Right lobe of liver (tissue), 6 donors: ENCODE data around the gene ZP1. TPM values are rescaled to one million over a fixed set of nuclear protein-coding genes. Genes with fewer than 3 reads are reported as not detected.
"Not testable (repeated sequence)": the region's sequence is repeated elsewhere in the genome, so short reads cannot be mapped to it uniquely, and the experiment has no call there.

Experiments
- ATAC-seq, 4 donors: fragments of 200-7000 bp; cut with Tn5 transposase; one replicate each; pipeline ENCODE4 v1.9.1; 2020; ENCODE audit warnings: mild to moderate bottlenecking in 4 of 4, moderate library complexity in 4 of 4
- DNase-seq, 3 donors: peaks; one replicate each; pipeline ENCODE4 v3.0.0-alpha.2; 2020
- H3K27ac ChIP-seq, 3 donors: fragments of 200-600 bp; one replicate each; pipeline ENCODE4 v1.8.0; 2022
- H3K27me3 ChIP-seq, 2 donors: fragments of 200-600 bp; one replicate each; pipeline ENCODE4 v1.8.0; 2022
- H3K36me3 ChIP-seq, 4 donors: fragments of 200-600 bp; sonication (generic) in 1 of 4; one replicate each; pipeline versions ENCODE4 v1.5.1 to v1.8.0; 2017 to 2022; ENCODE audit warnings: control low read depth in 1 of 4
- H3K4me1 ChIP-seq, 4 donors: fragments of 200-600 bp; sonication (generic) in 1 of 4; one replicate each; pipeline versions ENCODE4 v1.5.1 to v1.8.0; 2017 to 2022; ENCODE audit warnings: control low read depth in 1 of 4
- H3K4me3 ChIP-seq, 3 donors: fragments of 200-600 bp; one replicate each; pipeline ENCODE4 v1.8.0; 2022
- H3K9me3 ChIP-seq, 4 donors: fragments of 200-600 bp; sonication (generic) in 1 of 4; one replicate each; pipeline versions ENCODE4 v1.5.1 to v1.8.0; 2017 to 2022; ENCODE audit warnings: control low read depth in 1 of 4
- CTCF ChIP-seq, 4 donors: fragments of 200-600 bp in 3 of 4; fragments of 450-650 bp in 1 of 4; IDR thresholded peaks; one replicate each; pipeline versions ENCODE4 v1.5.1 to v1.8.0; 2016 to 2022; ENCODE audit warnings: antibody characterized with exemption in 4 of 4, mild to moderate bottlenecking in 2 of 4
- POLR2A ChIP-seq: fragments of 450-650 bp; IDR thresholded peaks from one replicate; pipeline ENCODE4 v1.6.1; 2017; ENCODE audit warnings: antibody characterized with exemption, mild to moderate bottlenecking
- WGBS: methylation state at CpG from one replicate; pipeline ENCODE4 v1.1.6; 2018; ENCODE audit warnings: low coverage, low lambda C conversion rate; ENCODE audit not compliant: insufficient coverage; ENCODE audit errors: missing lambda C conversion rate; 5-methylcytosine and 5-hydroxymethylcytosine counted together
- intact Hi-C, 2 donors: fragments of 100-400 bp; cut with DNase I; formaldehyde crosslinking; loops; one replicate each; pipeline versions ENCODE4 v1.11.2 to v1.14.1; 2022
- long read RNA-seq: library from polyadenylated mRNA; unstranded; transcript quantifications from one replicate; pipeline ENCODE4 v2.0.0, GENCODE V29; 2019
- total RNA-seq, 6 experiments: library from RNA; depleted of rRNA in 2 of 6; stranded (reverse); fragments of >200 nt in 2 of 6; fragmentation: NEBNext Ultra II Directional in 3 of 6; extraction: Animal tissue kit (Norgen Biotek cat#: 25700) in 3 of 6; gene quantifications; one replicate each; pipeline versions ENCODE4 v1.1.0 to v1.2.4, GENCODE V29; 2016 to 2023
- donor health status: DM: no; HTN: yes; CAD: no.
- donor health status: DM: no; HTN: no; CAD: no.
- donor health status: DM: no; HTN: no; CAD: no.
- donor health status: DM: no; HTN: yes; CAD: no.
- donor health status: DM: no; HTN: yes; CAD: no.

ZP1 gene, protein sequence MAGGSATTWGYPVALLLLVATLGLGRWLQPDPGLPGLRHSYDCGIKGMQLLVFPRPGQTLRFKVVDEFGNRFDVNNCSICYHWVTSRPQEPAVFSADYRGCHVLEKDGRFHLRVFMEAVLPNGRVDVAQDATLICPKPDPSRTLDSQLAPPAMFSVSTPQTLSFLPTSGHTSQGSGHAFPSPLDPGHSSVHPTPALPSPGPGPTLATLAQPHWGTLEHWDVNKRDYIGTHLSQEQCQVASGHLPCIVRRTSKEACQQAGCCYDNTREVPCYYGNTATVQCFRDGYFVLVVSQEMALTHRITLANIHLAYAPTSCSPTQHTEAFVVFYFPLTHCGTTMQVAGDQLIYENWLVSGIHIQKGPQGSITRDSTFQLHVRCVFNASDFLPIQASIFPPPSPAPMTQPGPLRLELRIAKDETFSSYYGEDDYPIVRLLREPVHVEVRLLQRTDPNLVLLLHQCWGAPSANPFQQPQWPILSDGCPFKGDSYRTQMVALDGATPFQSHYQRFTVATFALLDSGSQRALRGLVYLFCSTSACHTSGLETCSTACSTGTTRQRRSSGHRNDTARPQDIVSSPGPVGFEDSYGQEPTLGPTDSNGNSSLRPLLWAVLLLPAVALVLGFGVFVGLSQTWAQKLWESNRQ
- not detected for total RNA-seq
- long read RNA-seq = 0 reads

- WGBS = 95% methylated on average over 2 of the region's 13 CpGs
- H3K4me1 ChIP-seq = peaks cover 0 to 9% (median 0%) of the 10 kb centered on the region in 4 donors
- no peak for ATAC-seq
- intact Hi-C loops = no loop called here
- H3K36me3 ChIP-seq = no peaks in the 10 kb centered on the region
- no peaks in the 10 kb centered on the region for H3K27me3 ChIP-seq
- H3K27ac ChIP-seq = no peak within 1 kb of the TSS
- DNase-seq = no peak
- TF ChIP-seq CTCF (IDR thresholded peaks at IDR 0.05) (no peak), POLR2A (no peak)
- no peak within 1 kb of the TSS for H3K4me3 ChIP-seq
- H3K9me3 ChIP-seq = no peaks in the 10 kb centered on the region
Observed at GRCh38 chr11:60866911-60867870, at the start of gene ZP1. TSS of gene ZP1 (plus strand) at chr11:60867542. CDS start at chr11:60867562, 20 bp downstream.

DNA sequence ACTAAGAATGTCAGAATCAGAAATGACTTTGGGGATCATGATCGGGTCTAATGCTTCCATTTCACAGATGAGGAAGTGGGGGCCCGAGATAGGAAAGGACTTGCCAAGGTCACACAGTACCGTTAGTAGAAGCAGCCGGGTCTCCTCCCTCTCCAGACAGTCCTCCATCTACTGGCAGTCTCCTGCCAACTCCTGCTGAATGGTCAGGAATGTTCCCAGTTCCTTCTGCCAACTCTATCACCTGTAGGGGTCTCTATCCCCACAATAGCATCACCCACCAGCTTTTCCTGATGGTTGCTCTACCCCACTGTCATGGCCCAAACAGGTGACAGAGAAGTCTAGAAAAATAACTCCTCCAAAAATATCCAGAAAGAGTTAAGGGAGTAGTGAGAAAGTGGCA is 49.3 kb upstream of the ZP1 start:
- Histone ChIP-seq H3K27me3 (no peaks in the 10 kb centered on the region), H3K9me3 (no peaks in the 10 kb centered on the region), H3K4me1 (no peaks in the 10 kb centered on the region), H3K27ac (no peak overlapping the region), H3K4me3 (no peak overlapping the region), H3K36me3 (no peaks in the 10 kb centered on the region)
- DNase-seq (no peak), ATAC-seq (no peak)
- TF ChIP-seq POLR2A (no peak), CTCF (IDR thresholded peaks at IDR 0.05) (no peak)
- WGBS = 35% methylated on average over 3 of the region's 4 CpGs
- intact Hi-C loops = no loop called here

- no peak for ATAC-seq
- Histone ChIP-seq H3K9me3 (no peaks in the 10 kb centered on the region), H3K27me3 (no peaks in the 10 kb centered on the region), H3K36me3 (no peaks in the 10 kb centered on the region), H3K4me1 (no peaks in the 10 kb centered on the region), H3K27ac (no peak overlapping the region), H3K4me3 (no peak overlapping the region)
- no peak for TF ChIP-seq CTCF (IDR thresholded peaks at IDR 0.05)
- TF ChIP-seq POLR2A = no peak
- WGBS = 20% methylated on average over 1 of the region's 15 CpGs
- intact Hi-C loops = loop anchor here (10.0 kb wide), 3 partner anchors 53 to 363 kb away; no protein-coding TSS in a partner anchor
- no peak for DNase-seq
Observed at GRCh38 chr11:60821827-60822599, 45.3 kb upstream of the ZP1 start.

DNA sequence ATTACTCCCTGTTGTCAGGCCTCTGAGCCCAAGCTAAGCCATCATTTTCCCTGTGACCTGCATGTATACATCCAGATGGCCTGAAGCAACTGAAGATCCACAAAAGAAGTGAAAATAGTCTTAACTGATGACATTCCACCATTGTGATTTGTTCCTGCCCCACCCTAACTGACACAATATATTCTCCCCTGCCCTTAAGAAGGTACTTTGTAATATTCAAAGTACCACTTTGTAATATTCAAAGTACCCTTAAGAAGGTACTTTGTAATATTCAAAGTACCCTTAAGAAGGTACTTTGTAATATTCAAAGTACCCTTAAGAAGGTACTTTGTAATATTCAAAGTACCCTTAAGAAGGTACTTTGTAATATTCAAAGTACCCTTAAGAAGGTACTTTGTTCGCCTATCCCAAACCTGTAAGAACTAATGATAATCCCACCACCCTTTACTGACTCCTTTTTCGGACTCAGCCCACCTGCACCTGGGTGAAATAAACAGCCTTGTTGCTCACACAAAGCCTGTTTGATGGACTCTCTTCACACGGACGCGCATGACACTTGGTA is 43.5 kb upstream of the ZP1 start:
- H3K4me1 ChIP-seq, DNase-seq, H3K4me3 ChIP-seq, H3K9me3 ChIP-seq, H3K36me3 ChIP-seq, H3K27me3 ChIP-seq, H3K27ac ChIP-seq, ATAC-seq: not testable (repeated sequence)
- intact Hi-C loops = loop anchor here (10.0 kb wide), 3 partner anchors 51 to 361 kb away; no protein-coding TSS in a partner anchor
- 85% methylated on average over 5 of the region's 5 CpGs for WGBS
